Breast epithelium (tissue), 4 donors: ENCODE data around the gene ATP9A. TPM values are rescaled to one million over a fixed set of nuclear protein-coding genes. Genes with fewer than 3 reads are reported as not detected.

Experiments
- DNase-seq, 2 donors: peaks; one replicate each; pipeline ENCODE4 v3.0.0-alpha.2; 2019; ENCODE audit warnings: low spot score in 2 of 2
- H3K27ac ChIP-seq, 2 donors: fragments of 200-600 bp; sonication (generic) in 1 of 2; one replicate each; pipeline ENCODE4 v1.5.1; 2016 to 2019; ENCODE audit warnings: mild to moderate bottlenecking in 1 of 2
- H3K27me3 ChIP-seq, 2 donors: fragments of 200-600 bp; sonication (generic) in 1 of 2; one replicate each; pipeline versions ENCODE4 v1.5.1 to v1.6.0; 2017 to 2019; ENCODE audit warnings: control low read depth in 1 of 2, mild to moderate bottlenecking in 1 of 2
- H3K36me3 ChIP-seq: fragments of 200-600 bp; one replicate; pipeline ENCODE4 v1.5.1; 2019
- H3K4me1 ChIP-seq, 2 donors: fragments of 200-600 bp; sonication (generic); one replicate each; pipeline ENCODE4 v1.5.1; 2016 to 2019; ENCODE audit warnings: control low read depth in 1 of 2
- H3K4me3 ChIP-seq, 3 donors: fragments of 200-600 bp; sonication (generic); 1 replicate in 2 of 3; 2 replicates in 1 of 3; pipeline ENCODE4 v1.5.1; 2016 to 2019; ENCODE audit warnings: mild to moderate bottlenecking in 3 of 3, moderate library complexity in 2 of 3
- H3K9me3 ChIP-seq, 2 donors: fragments of 200-600 bp; sonication (generic) in 1 of 2; one replicate each; pipeline ENCODE4 v1.5.1; 2016 to 2019; ENCODE audit warnings: control low read depth in 1 of 2
- CTCF ChIP-seq, 3 donors: fragments of 450-650 bp; IDR thresholded peaks; one replicate each; pipeline ENCODE4 v1.5.1; 2016 to 2017; ENCODE audit warnings: antibody characterized with exemption in 3 of 3, mild to moderate bottlenecking in 3 of 3, moderate library complexity in 3 of 3
- POLR2A ChIP-seq: fragments of 450-650 bp; IDR thresholded peaks from one replicate; pipeline ENCODE4 v1.6.1; 2016; ENCODE audit warnings: antibody characterized with exemption, mild to moderate bottlenecking, moderate library complexity
- POLR2AphosphoS5 ChIP-seq, 3 donors: sonication (generic); formaldehyde crosslinking; IDR thresholded peaks; one replicate each; pipeline ENCODE4 v1.6.1; 2017; ENCODE audit warnings: antibody characterized with exemption in 3 of 3
- intact Hi-C: fragments of 100-400 bp; cut with DNase I; formaldehyde crosslinking; loops from one replicate; pipeline ENCODE4 v1.15.1; 2023; ENCODE audit warnings: low total_unique reads
- total RNA-seq, 3 donors: library from RNA; depleted of rRNA; stranded (reverse); fragments of >200 nt; gene quantifications; one replicate each; pipeline ENCODE4 v1.1.0, GENCODE V29; 2016

Gene ATP9A
- total RNA-seq, 3 donors from 2014 or later = 41.6 to 98.4 (median 50.8) TPM

GRCh38 chr20:51802170-51802751 is 34.1 kb upstream of the ATP9A start, which contains the start of gene SALL4:
Gene SALL4, minus strand, starts transcription at chr20:51802521. Its CDS starts 113 bp downstream, at chr20:51802408.
- no peak for TF ChIP-seq POLR2AphosphoS5 (IDR thresholded peaks at IDR 0.05)
- TF ChIP-seq CTCF (IDR thresholded peaks at IDR 0.05) = no peak
- TF ChIP-seq POLR2A = no peak
- no peaks in the 10 kb centered on the region for H3K9me3 ChIP-seq
- peak within 1 kb of the TSS; percentile 34 to 64 (median 52) for H3K4me3 ChIP-seq
- intact Hi-C loops = no loop called here
- H3K4me1 ChIP-seq = peaks cover 0 to 17% of the 10 kb centered on the region in 2 donors
- H3K27ac ChIP-seq = no peak within 1 kb of the TSS
- H3K36me3 ChIP-seq = no peaks in the 10 kb centered on the region
- H3K27me3 ChIP-seq = peaks cover 0 to 16% of the 10 kb centered on the region in 2 donors
- DNase-seq = no peak

DNA sequence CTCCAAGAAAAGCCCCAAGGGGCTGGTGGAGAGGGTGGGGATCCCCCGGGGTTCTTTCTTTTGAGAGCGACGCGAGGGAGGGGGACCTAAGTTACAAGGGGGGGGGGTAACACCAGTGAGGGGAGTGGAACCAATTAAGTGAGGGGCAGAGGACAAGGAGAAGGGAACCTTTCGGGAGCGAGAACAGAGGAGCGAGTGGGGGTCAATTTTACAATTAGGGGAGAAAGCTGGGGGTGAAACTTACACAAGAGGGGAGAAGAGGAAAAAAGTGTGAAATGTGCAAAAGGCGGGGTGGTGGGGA is 33.6 kb upstream of the ATP9A start:
- H3K27ac ChIP-seq = no peak overlapping the region
- H3K27me3 ChIP-seq = peaks cover 0 to 16% of the 10 kb centered on the region in 2 donors
- DNase-seq = no peak
- H3K4me1 ChIP-seq = peaks cover 0 to 17% of the 10 kb centered on the region in 2 donors
- TF ChIP-seq POLR2A (no peak), POLR2AphosphoS5 (IDR thresholded peaks at IDR 0.05) (no peak), CTCF (IDR thresholded peaks at IDR 0.05) (no peak)
- no peaks in the 10 kb centered on the region for H3K9me3 ChIP-seq
- H3K36me3 ChIP-seq = no peaks in the 10 kb centered on the region
- intact Hi-C loops = no loop called here
- peak overlapping the region; percentile 34 to 64 (median 52) for H3K4me3 ChIP-seq

GRCh38 chr20:51801122-51801822 is 33.1 kb upstream of the ATP9A start:
- Histone ChIP-seq H3K4me3 (peak overlapping the region; percentile 34 to 64 (median 52)), H3K36me3 (no peaks in the 10 kb centered on the region), H3K9me3 (no peaks in the 10 kb centered on the region), H3K4me1 (peaks cover 0 to 17% of the 10 kb centered on the region in 2 donors), H3K27ac (no peak overlapping the region), H3K27me3 (peaks cover 0 to 16% of the 10 kb centered on the region in 2 donors)
- intact Hi-C loops = no loop called here
- TF ChIP-seq POLR2AphosphoS5 (IDR thresholded peaks at IDR 0.05) (no peak), POLR2A (no peak), CTCF (IDR thresholded peaks at IDR 0.05) (no peak)
- DNase-seq = no peak

- DNase-seq = no peak
- no peaks in the 10 kb centered on the region for H3K36me3 ChIP-seq
- H3K4me3 ChIP-seq = peak overlapping the region; percentile 34 to 64 (median 52)
- no peaks in the 10 kb centered on the region for H3K9me3 ChIP-seq
- peaks cover 0 to 16% of the 10 kb centered on the region in 2 donors for H3K27me3 ChIP-seq
- no peak overlapping the region for H3K27ac ChIP-seq
- H3K4me1 ChIP-seq = peaks cover 0 to 17% of the 10 kb centered on the region in 2 donors
- intact Hi-C loops = no loop called here
- TF ChIP-seq POLR2A = no peak
- no peak for TF ChIP-seq CTCF (IDR thresholded peaks at IDR 0.05)
- no peak for TF ChIP-seq POLR2AphosphoS5 (IDR thresholded peaks at IDR 0.05)
Observed at GRCh38 chr20:51800872-51801121, 32.6 kb upstream of the ATP9A start.

- peak; percentile 51 to 72 (median 65) for TF ChIP-seq CTCF (IDR thresholded peaks at IDR 0.05)
- TF ChIP-seq POLR2A = no peak
- intact Hi-C loops = no loop called here
- DNase-seq = peak; percentile 26 to 64
- Histone ChIP-seq H3K27me3 (peaks cover 0 to 16% of the 10 kb centered on the region in 2 donors), H3K36me3 (no peaks in the 10 kb centered on the region), H3K4me3 (peak overlapping the region; percentile 34 to 64 (median 52)), H3K9me3 (no peaks in the 10 kb centered on the region), H3K27ac (no peak overlapping the region), H3K4me1 (peaks cover 0 to 17% of the 10 kb centered on the region in 2 donors)
Observed at GRCh38 chr20:51800060-51800871, 32.1 kb upstream of the ATP9A start.
